ENCODE measurements around the gene TAF6.
"Not testable (repeated sequence)": the region's sequence is repeated elsewhere in the genome, so short reads cannot be mapped to it uniquely, and the experiment has no call there.

The TAF6 gene

GRCh38 chr7:100137851-100138760 is 18.9 kb upstream of the TAF6 start:
- TF ChIP-seq, protein P1, sequence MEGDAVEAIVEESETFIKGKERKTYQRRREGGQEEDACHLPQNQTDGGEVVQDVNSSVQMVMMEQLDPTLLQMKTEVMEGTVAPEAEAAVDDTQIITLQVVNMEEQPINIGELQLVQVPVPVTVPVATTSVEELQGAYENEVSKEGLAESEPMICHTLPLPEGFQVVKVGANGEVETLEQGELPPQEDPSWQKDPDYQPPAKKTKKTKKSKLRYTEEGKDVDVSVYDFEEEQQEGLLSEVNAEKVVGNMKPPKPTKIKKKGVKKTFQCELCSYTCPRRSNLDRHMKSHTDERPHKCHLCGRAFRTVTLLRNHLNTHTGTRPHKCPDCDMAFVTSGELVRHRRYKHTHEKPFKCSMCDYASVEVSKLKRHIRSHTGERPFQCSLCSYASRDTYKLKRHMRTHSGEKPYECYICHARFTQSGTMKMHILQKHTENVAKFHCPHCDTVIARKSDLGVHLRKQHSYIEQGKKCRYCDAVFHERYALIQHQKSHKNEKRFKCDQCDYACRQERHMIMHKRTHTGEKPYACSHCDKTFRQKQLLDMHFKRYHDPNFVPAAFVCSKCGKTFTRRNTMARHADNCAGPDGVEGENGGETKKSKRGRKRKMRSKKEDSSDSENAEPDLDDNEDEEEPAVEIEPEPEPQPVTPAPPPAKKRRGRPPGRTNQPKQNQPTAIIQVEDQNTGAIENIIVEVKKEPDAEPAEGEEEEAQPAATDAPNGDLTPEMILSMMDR (IDR thresholded peaks at IDR 0.05; ENCODE audit: low read depth, low read length, missing control alignments): no peak
- H3K4me3 ChIP-seq (ENCODE audit: low read depth, low read length): no peak overlapping the region
- DNase-seq (ENCODE audit: low read depth): no peak
- in situ Hi-C loops (cut with HindIII; ENCODE audit: low sequenced_read_pairs): no loop called here

DNA sequence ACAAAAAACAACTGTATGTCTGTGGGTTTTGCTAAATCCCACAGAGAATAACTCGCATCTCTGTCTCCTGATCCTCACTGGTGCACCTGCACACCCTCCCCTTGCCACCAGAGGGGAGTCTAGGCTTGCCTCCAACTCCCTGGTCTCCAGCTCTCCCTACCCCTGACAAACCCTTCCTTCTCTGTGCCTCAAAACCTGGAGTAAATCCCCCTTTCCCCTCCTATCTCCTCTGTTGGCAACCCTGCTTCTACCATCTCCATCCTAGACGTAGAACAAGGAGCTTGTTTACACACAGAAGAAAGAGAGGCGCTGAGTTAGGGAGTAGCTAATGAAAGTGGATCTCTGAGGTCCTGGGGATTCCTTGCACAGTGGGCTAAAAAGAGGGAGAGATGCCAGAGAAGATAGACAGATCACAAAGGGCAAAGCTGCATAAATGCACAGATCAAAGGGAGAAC is 13.6 kb upstream of the TAF6 start:
- TF ChIP-seq, protein P1 (IDR thresholded peaks at IDR 0.05; ENCODE audit: low read depth, low read length, missing control alignments): peak; percentile 93
- DNase-seq (ENCODE audit: low read depth): peak; percentile 38
- in situ Hi-C loops (cut with HindIII; ENCODE audit: low sequenced_read_pairs): no loop called here

DNA sequence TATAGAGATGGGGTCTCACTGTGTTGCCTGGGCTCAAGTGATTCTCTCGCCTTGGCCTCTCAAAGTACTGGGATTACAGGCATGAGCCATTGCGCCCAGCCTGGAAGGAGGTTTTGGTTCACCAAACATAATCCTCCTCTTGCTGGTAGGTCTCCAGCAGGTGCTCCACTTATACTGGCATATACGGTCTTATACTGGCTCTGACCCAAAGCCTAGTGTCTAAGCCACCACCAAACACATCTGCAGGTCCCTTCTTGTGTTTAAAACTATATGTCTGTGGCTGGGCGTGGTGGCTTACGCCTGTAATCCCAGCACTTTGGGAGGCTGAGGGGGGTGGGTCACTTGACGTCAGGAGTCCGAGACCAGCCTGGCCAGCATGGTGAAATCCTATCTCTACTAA is 13.0 kb upstream of the TAF6 start:
- in situ Hi-C loops (cut with HindIII; ENCODE audit: low sequenced_read_pairs): no loop called here
- DNase-seq (ENCODE audit: low read depth): no peak
- TF ChIP-seq, protein P1 (IDR thresholded peaks at IDR 0.05; ENCODE audit: low read depth, low read length, missing control alignments): no peak
- H3K4me3 ChIP-seq (ENCODE audit: low read depth, low read length): no peak overlapping the region

More for the DNA sequence above, 13.6 kb upstream of the TAF6 start:
- H3K4me3 ChIP-seq (ENCODE audit: low read depth, low read length): no peak overlapping the region

DNA sequence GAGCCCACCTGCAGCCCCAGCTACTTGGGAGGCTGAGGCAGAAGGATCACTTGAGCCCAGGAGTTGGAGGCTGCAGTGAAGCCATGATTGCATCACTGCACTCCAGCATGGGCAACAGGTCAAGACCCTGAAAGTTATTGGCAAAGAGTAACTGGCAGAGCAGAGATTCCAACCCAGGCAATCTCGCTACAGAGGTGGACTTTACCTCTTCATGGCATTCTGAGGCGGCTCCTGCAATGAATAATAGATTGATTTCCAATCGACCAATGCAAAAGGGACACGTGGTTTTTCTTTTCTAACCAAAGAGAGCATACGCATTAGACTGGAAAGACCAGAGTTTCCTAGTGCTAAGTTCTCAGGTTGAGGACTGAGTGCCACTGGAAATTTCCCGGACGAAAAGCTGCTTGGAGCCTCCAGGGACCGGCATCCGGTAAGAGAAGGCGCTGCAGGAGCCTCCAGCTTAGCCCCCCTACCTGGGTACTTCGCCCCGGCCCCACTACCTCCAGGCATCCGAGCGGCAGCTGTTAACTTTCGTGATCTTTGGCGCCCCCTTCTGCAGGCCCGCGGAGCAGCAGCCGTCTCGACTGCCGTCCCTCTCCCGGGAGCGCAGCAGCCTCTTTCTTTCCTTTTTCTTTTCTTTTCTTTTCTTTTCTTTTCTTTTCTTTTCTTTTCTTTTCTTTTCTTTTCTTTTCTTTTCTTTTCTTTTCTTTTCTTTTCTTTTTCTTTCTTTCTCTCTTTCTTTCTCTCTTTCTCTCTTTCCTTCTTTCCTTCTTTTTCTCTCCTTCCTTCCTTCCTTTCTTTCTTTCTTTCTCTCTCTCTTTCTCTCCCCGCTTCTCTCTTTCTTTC is 11.7 kb upstream of the TAF6 start:
- TF ChIP-seq, protein P1 (IDR thresholded peaks at IDR 0.05; ENCODE audit: low read depth, low read length, missing control alignments): peak; percentile 66
- H3K4me3 ChIP-seq (ENCODE audit: low read depth, low read length): no peak overlapping the region
- in situ Hi-C loops (cut with HindIII; ENCODE audit: low sequenced_read_pairs): no loop called here
- no peak for DNase-seq (ENCODE audit: low read depth)

DNA sequence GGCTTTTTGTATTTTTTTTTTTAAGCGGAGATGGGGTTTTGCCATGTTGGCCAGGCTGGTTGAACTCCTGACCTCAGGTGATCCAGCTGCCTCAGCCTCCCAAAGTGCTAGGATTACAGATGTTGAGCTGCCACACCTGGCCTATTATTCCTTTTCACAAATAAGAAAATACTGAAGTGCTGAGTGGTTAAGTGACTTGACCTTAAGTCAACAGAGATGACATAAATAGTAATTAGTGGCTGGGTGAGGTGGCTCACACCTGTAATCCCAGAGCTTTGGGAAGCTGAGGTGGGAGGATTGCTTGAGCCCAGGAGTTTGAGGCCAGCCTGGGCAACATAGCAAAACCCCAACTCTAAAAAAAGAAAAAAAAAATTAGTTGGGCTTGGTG is 11.1 kb upstream of the TAF6 start:
- H3K4me3 ChIP-seq (ENCODE audit: low read depth, low read length); DNase-seq (ENCODE audit: low read depth); in situ Hi-C loops (cut with HindIII; ENCODE audit: low sequenced_read_pairs): not testable (repeated sequence)

DNA sequence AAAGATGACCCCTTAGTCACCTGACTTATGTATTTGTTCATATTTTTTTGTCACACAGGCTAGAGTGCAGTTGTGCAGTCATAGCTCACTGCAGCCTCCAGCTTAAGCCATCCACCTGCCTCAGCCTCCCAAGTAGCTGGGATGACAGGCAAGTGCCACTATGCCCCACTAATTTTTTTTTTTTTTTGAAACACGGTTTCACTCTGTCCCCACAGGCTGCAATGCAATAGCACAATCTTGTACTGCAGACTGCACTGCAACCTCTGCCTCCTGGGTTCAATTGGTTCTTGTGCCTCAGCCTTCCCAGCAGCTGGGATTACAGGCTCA is 9.4 kb upstream of the TAF6 start:
- in situ Hi-C loops (cut with HindIII; ENCODE audit: low sequenced_read_pairs): no loop called here
- DNase-seq (ENCODE audit: low read depth): no peak
- TF ChIP-seq, protein P1 (IDR thresholded peaks at IDR 0.05; ENCODE audit: low read depth, low read length, missing control alignments): no peak
- H3K4me3 ChIP-seq (ENCODE audit: low read depth, low read length): no peak overlapping the region

Data from astrocyte of the cerebellum (primary cell).